Measurements from ENCODE around the gene AFTPH.

GRCh38 chr2:64591188-64591587, 67.1 kb downstream of the AFTPH start:
- TF ChIP-seq CTCF (IDR thresholded peaks at IDR 0.05; ENCODE audit: low read depth, low read length, poor library complexity, severe bottlenecking) (no peak), EZH2phosphoT487 (IDR thresholded peaks at IDR 0.05; ENCODE audit: borderline replicate concordance, low read length) (no peak)
